Fibroblast of villous mesenchyme (primary cell): ENCODE data around the gene RGS6. TPM values are rescaled to one million over a fixed set of nuclear protein-coding genes. Genes with fewer than 3 reads are reported as not detected.

ENCODE experiments used
- DNase-seq: peaks from one replicate; pipeline ENCODE4 v3.0.0-alpha.2; 2010; ENCODE audit warnings: low read depth
- H3K4me3 ChIP-seq: 2 replicates; pipeline ENCODE4 v1.5.1; 2011; ENCODE audit warnings: low read depth, mild to moderate bottlenecking, low read length
- CTCF ChIP-seq: IDR thresholded peaks from 2 replicates; pipeline ENCODE4 v1.5.1; 2012; ENCODE audit warnings: low read depth, mild to moderate bottlenecking, low read length; ENCODE audit not compliant: insufficient read depth
- total RNA-seq: library from RNA; depleted of rRNA; stranded (reverse); fragments of >200 nt; gene quantifications from 2 replicates; pipeline ENCODE4 v1.2.3, GENCODE V29; 2012

Gene RGS6
- total RNA-seq, 1 donor, result not detected

- TF ChIP-seq CTCF, result no peak
- no peak for DNase-seq
- H3K4me3 ChIP-seq, result no peak overlapping the region
Measured at GRCh38 chr14:72052356-72052755, 120.1 kb downstream of the RGS6 start.

GRCh38 chr14:72053651-72054050, 121.4 kb downstream of the RGS6 start:
- no peak for DNase-seq
- no peak for TF ChIP-seq CTCF
- H3K4me3 ChIP-seq, result no peak overlapping the region

GRCh38 chr14:72054911-72055310, 122.7 kb downstream of the RGS6 start:
- TF ChIP-seq CTCF, result no peak
- DNase-seq, result no peak
- H3K4me3 ChIP-seq, result no peak overlapping the region

- no peak for TF ChIP-seq CTCF
- no peak for DNase-seq
- H3K4me3 ChIP-seq, result no peak overlapping the region
Measured at GRCh38 chr14:72057701-72058285, 125.6 kb downstream of the RGS6 start.

- no peak for DNase-seq
- TF ChIP-seq CTCF, result no peak
Measured at GRCh38 chr14:72060460-72060859, 128.2 kb downstream of the RGS6 start.

GRCh38 chr14:72060917-72061316, 128.7 kb downstream of the RGS6 start:
- H3K4me3 ChIP-seq, result no peak overlapping the region
- DNase-seq, result no peak
- no peak for TF ChIP-seq CTCF

More at GRCh38 chr14:72060460-72060859, 128.2 kb downstream of the RGS6 start:
- H3K4me3 ChIP-seq, result no peak overlapping the region

GRCh38 chr14:72061718-72062117, 129.5 kb downstream of the RGS6 start:
- no peak for DNase-seq
- no peak for TF ChIP-seq CTCF
- no peak overlapping the region for H3K4me3 ChIP-seq
